ENCODE data around the gene ESYT3.

GRCh38 chr3:138455801-138456716 lies 21.6 kb downstream of the ESYT3 start:
- TF ChIP-seq POLR2A (IDR thresholded peaks at IDR 0.05) (no peak), CTCF (IDR thresholded peaks at IDR 0.05) (no peak), POLR2AphosphoS5 (IDR thresholded peaks at IDR 0.05) (no peak), EP300 (IDR thresholded peaks at IDR 0.05) (no peak)

Data from upper lobe of left lung (tissue), 4 donors.